ENCODE measurements around the gene NNAT.
"Not testable (repeated sequence)": the region's sequence is repeated elsewhere in the genome, so short reads cannot be mapped to it uniquely, and the experiment has no call there.

Gene NNAT

GRCh38 chr20:37538003-37538402, 17.0 kb downstream of the NNAT start:
- peak; percentile 47 to 64 for DNase-seq (ENCODE audit: low read depth in 1 of 2, low spot score in 1 of 2)
- Histone ChIP-seq H3K27ac (replicated peaks) (no peak overlapping the region), H3K4me3 (replicated peaks; ENCODE audit: insufficient read depth, low read length) (no peak overlapping the region), H3K27me3 (ENCODE audit: insufficient read depth, poor library complexity, severe bottlenecking) (no peaks in the 10 kb centered on the region)
- no peak for TF ChIP-seq POLR2AphosphoS5 (IDR thresholded peaks at IDR 0.05; ENCODE audit: low read depth)
- TF ChIP-seq CTCF (IDR thresholded peaks at IDR 0.05; ENCODE audit: insufficient read depth, low read length) = no peak
- no peak for TF ChIP-seq REST (IDR thresholded peaks at IDR 0.05; ENCODE audit: insufficient replicate concordance, low read depth)
- no peak for TF ChIP-seq GABPA (IDR thresholded peaks at IDR 0.05; ENCODE audit: low read depth)
- TF ChIP-seq SPI1 (IDR thresholded peaks at IDR 0.05; ENCODE audit: borderline replicate concordance, low read depth) = no peak

GRCh38 chr20:37539424-37539823, 18.4 kb downstream of the NNAT start:
- H3K27me3 ChIP-seq (ENCODE audit: insufficient read depth, poor library complexity, severe bottlenecking) = no peaks in the 10 kb centered on the region
- TF ChIP-seq GABPA (IDR thresholded peaks at IDR 0.05; ENCODE audit: low read depth) = no peak
- no peak for TF ChIP-seq REST (IDR thresholded peaks at IDR 0.05; ENCODE audit: insufficient replicate concordance, low read depth)
- no peak for TF ChIP-seq CTCF (IDR thresholded peaks at IDR 0.05; ENCODE audit: insufficient read depth, low read length)
- no peak for TF ChIP-seq POLR2AphosphoS5 (IDR thresholded peaks at IDR 0.05; ENCODE audit: low read depth)
- TF ChIP-seq SPI1 (IDR thresholded peaks at IDR 0.05; ENCODE audit: borderline replicate concordance, low read depth) = no peak
- H3K4me3 ChIP-seq (replicated peaks; ENCODE audit: insufficient read depth, low read length) = no peak overlapping the region
- H3K27ac ChIP-seq (replicated peaks) = no peak overlapping the region
- no peak for DNase-seq (ENCODE audit: low read depth in 1 of 2, low spot score in 1 of 2)

- H3K27me3 ChIP-seq (ENCODE audit: insufficient read depth, poor library complexity, severe bottlenecking) = no peaks in the 10 kb centered on the region
- DNase-seq (ENCODE audit: low read depth in 1 of 2, low spot score in 1 of 2) = no peak
- no peak overlapping the region for H3K4me3 ChIP-seq (replicated peaks; ENCODE audit: insufficient read depth, low read length)
- H3K27ac ChIP-seq (replicated peaks) = no peak overlapping the region
- TF ChIP-seq CTCF (IDR thresholded peaks at IDR 0.05; ENCODE audit: insufficient read depth, low read length) = no peak
- no peak for TF ChIP-seq SPI1 (IDR thresholded peaks at IDR 0.05; ENCODE audit: borderline replicate concordance, low read depth)
- no peak for TF ChIP-seq POLR2AphosphoS5 (IDR thresholded peaks at IDR 0.05; ENCODE audit: low read depth)
- TF ChIP-seq GABPA (IDR thresholded peaks at IDR 0.05; ENCODE audit: low read depth) = no peak
- TF ChIP-seq REST (IDR thresholded peaks at IDR 0.05; ENCODE audit: insufficient replicate concordance, low read depth) = no peak
Observed at GRCh38 chr20:37540001-37540400, 19.0 kb downstream of the NNAT start.

DNA sequence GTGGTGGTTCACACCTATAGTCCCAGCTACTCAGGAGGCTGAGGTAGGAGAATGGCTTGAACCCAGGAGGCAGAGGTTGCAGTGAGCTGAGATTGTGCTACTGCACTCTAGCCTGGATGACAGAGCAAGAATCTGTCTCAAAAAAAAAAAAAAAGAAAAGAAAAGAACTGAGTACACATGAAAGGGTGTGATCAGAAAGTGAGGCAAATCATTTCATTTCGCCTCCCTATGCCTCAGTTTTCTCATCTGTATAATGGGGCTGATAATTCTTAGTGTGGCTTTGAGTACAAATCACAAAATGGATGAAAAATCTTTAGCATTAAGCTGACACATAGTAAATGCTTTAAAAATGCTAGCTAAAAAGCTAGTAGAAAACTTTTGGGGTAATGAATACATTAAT, 19.8 kb downstream of the NNAT start:
- H3K4me3 ChIP-seq (replicated peaks; ENCODE audit: insufficient read depth, low read length); H3K27ac ChIP-seq (replicated peaks); DNase-seq (ENCODE audit: low read depth in 1 of 2, low spot score in 1 of 2); H3K27me3 ChIP-seq (ENCODE audit: insufficient read depth, poor library complexity, severe bottlenecking): not testable (repeated sequence)

All from HL-60 (cell line).